Astrocyte (in vitro differentiated cells and primary cell): ENCODE results near the gene ZNF846. TPM values are rescaled to one million over a fixed set of nuclear protein-coding genes. Genes with fewer than 3 reads are reported as not detected.

Experiments used
- DNase-seq: peaks from one replicate; pipeline ENCODE4 v3.0.0-alpha.2; 2010; ENCODE audit warnings: low read depth
- FAIRE-seq: peaks from 2 replicates; lab custom pipeline; 2011; peaks lifted over from hg19 to GRCh38; lab: Jason Lieb, UNC
- H2AFZ ChIP-seq: 2 replicates; pipeline ENCODE4 v1.6.0; 2012; ENCODE audit warnings: low read depth, low read length, inconsistent platforms
- H3K27ac ChIP-seq: 2 replicates; pipeline ENCODE4 v1.5.1; 2011; ENCODE audit warnings: low read depth, low read length, inconsistent platforms
- H3K27me3 ChIP-seq: 2 replicates; pipeline ENCODE4 v1.6.0; 2011; ENCODE audit warnings: low read length, inconsistent platforms; ENCODE audit not compliant: insufficient read depth
- H3K36me3 ChIP-seq: 2 replicates; pipeline ENCODE4 v1.5.1; 2011; ENCODE audit warnings: low read length, inconsistent platforms; ENCODE audit not compliant: insufficient read depth
- H3K4me1 ChIP-seq: 2 replicates; pipeline ENCODE4 v1.5.1; 2011; ENCODE audit warnings: low read length, inconsistent platforms; ENCODE audit not compliant: insufficient read depth
- H3K4me2 ChIP-seq: 2 replicates; pipeline ENCODE4 v1.6.0; 2012; ENCODE audit warnings: low read length, inconsistent platforms
- H3K4me3 ChIP-seq: 2 replicates; pipeline ENCODE4 v1.5.1; 2011; ENCODE audit warnings: low read depth, mild to moderate bottlenecking, low read length, inconsistent platforms; ENCODE audit not compliant: insufficient read depth
- H3K79me2 ChIP-seq: 2 replicates; pipeline ENCODE4 v1.6.0; 2012; ENCODE audit warnings: mild to moderate bottlenecking, low read length, inconsistent platforms; ENCODE audit not compliant: insufficient read depth
- H3K9ac ChIP-seq: 2 replicates; pipeline ENCODE4 v1.6.0; 2012; ENCODE audit warnings: mild to moderate bottlenecking, low read length, inconsistent platforms
- H3K9me3 ChIP-seq: 2 replicates; pipeline ENCODE4 v1.5.1; 2012; ENCODE audit warnings: low read depth, mild to moderate bottlenecking, low read length, inconsistent platforms; ENCODE audit not compliant: insufficient read depth
- H4K20me1 ChIP-seq: 2 replicates; pipeline ENCODE4 v1.6.0; 2012; ENCODE audit warnings: low read length, inconsistent platforms; ENCODE audit not compliant: insufficient read depth
- H3K27ac Mint-ChIP-seq: one replicate; pipeline ENCODE4 v1.8.0; 2021; ENCODE audit warnings: mild to moderate bottlenecking, mixed read lengths; ENCODE audit not compliant: unreplicated experiment
- H3K27me3 Mint-ChIP-seq: one replicate; pipeline ENCODE4 v1.8.0; 2021; ENCODE audit warnings: low read depth, mixed read lengths; ENCODE audit not compliant: unreplicated experiment
- H3K36me3 Mint-ChIP-seq: one replicate; pipeline ENCODE4 v1.8.0; 2021; ENCODE audit warnings: low read depth, mixed read lengths; ENCODE audit not compliant: unreplicated experiment
- H3K4me1 Mint-ChIP-seq: one replicate; pipeline ENCODE4 v1.8.0; 2021; ENCODE audit warnings: low read depth, mixed read lengths; ENCODE audit not compliant: unreplicated experiment
- H3K4me3 Mint-ChIP-seq: one replicate; pipeline ENCODE4 v1.8.0; 2021; ENCODE audit warnings: mild to moderate bottlenecking, moderate library complexity, mixed read lengths; ENCODE audit not compliant: unreplicated experiment
- H3K9me3 Mint-ChIP-seq: one replicate; pipeline ENCODE4 v1.8.0; 2021; ENCODE audit warnings: mild to moderate bottlenecking, mixed read lengths; ENCODE audit not compliant: unreplicated experiment
- EZH2 ChIP-seq: IDR thresholded peaks from 2 replicates; pipeline ENCODE4 v1.6.1; 2012; ENCODE audit warnings: mild to moderate bottlenecking, low read length, inconsistent platforms; ENCODE audit not compliant: insufficient read depth
- total RNA-seq: library from RNA; stranded (reverse); gene quantifications from 2 replicates; pipeline ENCODE4 v1.2.1, GENCODE V29; 2021
- TF ChIP-seq, protein P1 (sequence below): IDR thresholded peaks from 2 replicates; pipeline ENCODE4 v1.5.1; 2011; ENCODE audit warnings: low read depth, mild to moderate bottlenecking, inconsistent platforms, low read length, moderate library complexity; ENCODE audit not compliant: insufficient read depth

The ZNF846 gene
- total RNA-seq, 1 donor from 2014 or later: 13.7 TPM

DNA sequence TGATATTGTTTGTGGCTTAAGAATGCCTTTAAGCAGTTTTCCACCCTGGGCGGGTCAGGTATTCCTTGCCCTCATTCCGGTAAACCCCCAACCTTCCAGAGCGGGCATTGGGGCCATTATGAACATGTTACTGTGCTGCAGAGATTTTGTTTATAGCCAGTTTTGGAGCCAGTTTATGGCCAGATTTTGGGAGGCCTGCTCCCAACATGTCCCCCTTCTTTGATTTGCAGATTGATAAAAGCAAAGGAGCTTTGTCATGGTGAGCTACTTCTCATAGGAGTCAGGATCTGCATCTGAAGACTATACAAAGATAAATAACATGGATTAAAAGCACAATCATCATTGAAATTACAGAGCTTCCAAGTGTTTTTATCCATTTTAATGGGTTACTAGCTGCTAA is 56.7 kb downstream of the ZNF846 start:
- FAIRE-seq: no peak
- TF ChIP-seq, protein P1, sequence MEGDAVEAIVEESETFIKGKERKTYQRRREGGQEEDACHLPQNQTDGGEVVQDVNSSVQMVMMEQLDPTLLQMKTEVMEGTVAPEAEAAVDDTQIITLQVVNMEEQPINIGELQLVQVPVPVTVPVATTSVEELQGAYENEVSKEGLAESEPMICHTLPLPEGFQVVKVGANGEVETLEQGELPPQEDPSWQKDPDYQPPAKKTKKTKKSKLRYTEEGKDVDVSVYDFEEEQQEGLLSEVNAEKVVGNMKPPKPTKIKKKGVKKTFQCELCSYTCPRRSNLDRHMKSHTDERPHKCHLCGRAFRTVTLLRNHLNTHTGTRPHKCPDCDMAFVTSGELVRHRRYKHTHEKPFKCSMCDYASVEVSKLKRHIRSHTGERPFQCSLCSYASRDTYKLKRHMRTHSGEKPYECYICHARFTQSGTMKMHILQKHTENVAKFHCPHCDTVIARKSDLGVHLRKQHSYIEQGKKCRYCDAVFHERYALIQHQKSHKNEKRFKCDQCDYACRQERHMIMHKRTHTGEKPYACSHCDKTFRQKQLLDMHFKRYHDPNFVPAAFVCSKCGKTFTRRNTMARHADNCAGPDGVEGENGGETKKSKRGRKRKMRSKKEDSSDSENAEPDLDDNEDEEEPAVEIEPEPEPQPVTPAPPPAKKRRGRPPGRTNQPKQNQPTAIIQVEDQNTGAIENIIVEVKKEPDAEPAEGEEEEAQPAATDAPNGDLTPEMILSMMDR: no peak
- no peak for TF ChIP-seq EZH2
- Histone ChIP-seq H3K4me1 (no peaks in the 10 kb centered on the region), H2AFZ (no peak overlapping the region), H3K9ac (no peak overlapping the region), H3K27ac (no peak overlapping the region), H4K20me1 (no peaks in the 10 kb centered on the region), H3K27me3 (no peaks in the 10 kb centered on the region), H3K9me3 (no peaks in the 10 kb centered on the region), H3K4me3 (no peak overlapping the region), H3K36me3 (no peaks in the 10 kb centered on the region), H3K4me2 (no peak overlapping the region), H3K79me2 (no peaks in the 10 kb centered on the region)
- no peaks in the 10 kb centered on the region for H3K4me1 Mint-ChIP-seq
- DNase-seq: no peak
- H3K27ac Mint-ChIP-seq: no peak overlapping the region
- no peak overlapping the region for H3K4me3 Mint-ChIP-seq
- H3K36me3 Mint-ChIP-seq: no peaks in the 10 kb centered on the region
- H3K27me3 Mint-ChIP-seq: no peaks in the 10 kb centered on the region
- peaks cover 15% of the 10 kb centered on the region for H3K9me3 Mint-ChIP-seq

DNA sequence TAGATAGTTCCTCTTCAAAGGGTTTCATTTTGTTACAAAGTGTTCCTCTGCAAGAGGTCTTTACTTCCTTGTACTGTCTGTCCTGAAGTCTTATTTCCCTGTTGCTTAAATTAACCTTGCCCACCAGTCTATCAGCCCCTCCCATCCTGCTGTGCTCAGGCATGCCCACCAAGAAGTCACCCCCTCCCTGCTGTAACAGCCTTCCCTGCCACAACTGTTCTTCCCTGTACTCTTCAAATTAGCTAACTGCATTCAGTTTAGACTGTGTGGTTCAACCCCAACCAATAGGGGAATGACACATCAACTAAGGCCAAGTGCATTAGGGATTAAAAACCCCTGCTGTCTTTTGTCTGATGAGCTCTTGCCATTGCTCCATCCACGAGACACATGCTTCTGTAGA is 59.2 kb downstream of the ZNF846 start:
- Mint-ChIP-seq H3K27ac (no peak overlapping the region), H3K36me3 (no peaks in the 10 kb centered on the region), H3K27me3 (no peaks in the 10 kb centered on the region), H3K9me3 (peaks cover 19% of the 10 kb centered on the region), H3K4me3 (no peak overlapping the region), H3K4me1 (no peaks in the 10 kb centered on the region)
- H4K20me1 ChIP-seq: no peaks in the 10 kb centered on the region
- H3K4me1 ChIP-seq: no peaks in the 10 kb centered on the region
- no peak overlapping the region for H3K27ac ChIP-seq
- H3K9me3 ChIP-seq: no peaks in the 10 kb centered on the region
- H2AFZ ChIP-seq: no peak overlapping the region
- no peak overlapping the region for H3K4me2 ChIP-seq
- H3K36me3 ChIP-seq: no peaks in the 10 kb centered on the region
- no peaks in the 10 kb centered on the region for H3K79me2 ChIP-seq
- DNase-seq: no peak
- H3K27me3 ChIP-seq: no peaks in the 10 kb centered on the region
- no peak overlapping the region for H3K4me3 ChIP-seq
- TF ChIP-seq EZH2: no peak
- TF ChIP-seq, protein P1: no peak
- no peak overlapping the region for H3K9ac ChIP-seq
- FAIRE-seq: no peak

DNA sequence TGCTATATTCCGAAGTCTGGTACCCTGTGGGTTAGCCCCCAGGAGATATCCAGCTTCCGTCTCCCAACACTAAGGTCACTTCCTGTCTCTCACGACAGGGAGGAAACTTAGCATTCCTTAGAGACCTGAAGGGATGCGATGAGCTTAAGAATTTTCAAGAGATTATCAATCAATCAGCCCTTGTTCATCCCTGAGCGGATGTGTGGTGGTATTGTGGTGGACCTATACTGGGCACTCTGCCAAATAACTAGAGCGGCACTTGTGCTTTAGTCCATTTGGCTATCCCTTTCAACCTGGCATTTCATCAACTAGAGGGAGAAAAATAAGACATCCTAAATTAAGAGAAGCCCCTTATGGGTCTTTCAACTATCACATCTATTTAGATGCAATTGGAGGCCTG is 62.7 kb downstream of the ZNF846 start:
- H3K27ac Mint-ChIP-seq: no peak overlapping the region
- no peaks in the 10 kb centered on the region for H3K4me1 Mint-ChIP-seq
- Histone ChIP-seq H3K4me1 (no peaks in the 10 kb centered on the region), H3K4me3 (no peak overlapping the region), H3K36me3 (no peaks in the 10 kb centered on the region), H3K27ac (no peak overlapping the region), H3K27me3 (no peaks in the 10 kb centered on the region), H3K9ac (no peak overlapping the region), H3K4me2 (no peak overlapping the region), H3K79me2 (no peaks in the 10 kb centered on the region), H2AFZ (no peak overlapping the region), H4K20me1 (no peaks in the 10 kb centered on the region), H3K9me3 (no peaks in the 10 kb centered on the region)
- TF ChIP-seq, protein P1: no peak
- no peak for TF ChIP-seq EZH2
- H3K9me3 Mint-ChIP-seq: peaks cover 12% of the 10 kb centered on the region
- H3K36me3 Mint-ChIP-seq: no peaks in the 10 kb centered on the region
- DNase-seq: no peak
- no peaks in the 10 kb centered on the region for H3K27me3 Mint-ChIP-seq
- no peak overlapping the region for H3K4me3 Mint-ChIP-seq
- FAIRE-seq: no peak
